WTC11 (cell line): ENCODE results near the gene KCNE1. TPM values are rescaled to one million over a fixed set of nuclear protein-coding genes. Genes with fewer than 3 reads are reported as not detected.

Source experiments
- ATAC-seq: fragments of 200-7000 bp; cut with Tn5 transposase; 2 replicates; pipeline ENCODE4 v1.10.0; 2021; ENCODE audit warnings: mild to moderate bottlenecking, moderate library complexity
- CTCF ChIA-PET: fragments of 300-600 bp; sonication (Branson Sonifier 250); formaldehyde crosslinking; loops from one replicate; lab custom pipeline; 2021; ENCODE audit warnings: antibody characterized with exemption; lab: Charles Lee
- POLR2A ChIA-PET: fragments of 350-600 bp; sonication (Branson Sonifier 250); formaldehyde crosslinking; loops from one replicate; lab custom pipeline; 2021; ENCODE audit warnings: antibody characterized with exemption; lab: Charles Lee
- DNase-seq: peaks from one replicate; pipeline ENCODE4 v3.0.0; 2021; ENCODE audit warnings: low spot score
- H3K27ac Mint-ChIP-seq: 2 replicates; pipeline ENCODE4 v1.8.0; 2021; ENCODE audit warnings: mixed read lengths
- H3K27me3 Mint-ChIP-seq: 2 replicates; pipeline ENCODE4 v1.8.0; 2021; ENCODE audit warnings: low read depth, mild to moderate bottlenecking, moderate library complexity, mixed read lengths
- H3K36me3 Mint-ChIP-seq: 2 replicates; pipeline ENCODE4 v1.8.0; 2021; ENCODE audit warnings: mixed read lengths
- H3K4me1 Mint-ChIP-seq: 2 replicates; pipeline ENCODE4 v1.8.0; 2022; ENCODE audit warnings: mixed read lengths
- H3K4me3 Mint-ChIP-seq: 2 replicates; pipeline ENCODE4 v1.8.0; 2021; ENCODE audit warnings: mild to moderate bottlenecking, moderate library complexity, mixed read lengths
- H3K9me3 Mint-ChIP-seq: 2 replicates; pipeline ENCODE4 v1.8.0; 2021; ENCODE audit warnings: mixed read lengths
- EMX1 ChIP-seq: fragments of 250-450 bp; sonication (Bioruptor Pico); IDR thresholded peaks from 2 replicates; pipeline ENCODE4 v1.8.0; 2021; ENCODE audit warnings: mild to moderate bottlenecking
- FOXP4 ChIP-seq: sonication (generic); formaldehyde crosslinking; IDR thresholded peaks from 2 replicates; pipeline ENCODE4 v1.8.0; 2022; ENCODE audit warnings: mild to moderate bottlenecking, missing genetic modification reagents
- IRF2 ChIP-seq: sonication (generic); formaldehyde crosslinking; IDR thresholded peaks from 2 replicates; pipeline ENCODE4 v1.8.0; 2022; ENCODE audit warnings: low read depth, missing genetic modification reagents, borderline replicate concordance
- JUN ChIP-seq: sonication (generic); formaldehyde crosslinking; IDR thresholded peaks from 2 replicates; pipeline ENCODE4 v1.8.0; 2023; ENCODE audit warnings: mild to moderate bottlenecking, missing genetic modification reagents
- KAT7 ChIP-seq: sonication (generic); formaldehyde crosslinking; IDR thresholded peaks from 2 replicates; pipeline ENCODE4 v1.8.1; 2023; ENCODE audit warnings: missing genetic modification reagents, mild to moderate bottlenecking, borderline replicate concordance
- MLX ChIP-seq: sonication (generic); formaldehyde crosslinking; IDR thresholded peaks from 2 replicates; pipeline ENCODE4 v1.8.1; 2023; ENCODE audit warnings: mild to moderate bottlenecking, missing genetic modification reagents, moderate library complexity
- NR3C1 ChIP-seq: sonication (generic); formaldehyde crosslinking; conservative IDR thresholded peaks from 2 replicates; pipeline ENCODE4 v1.8.1; 2023; ENCODE audit warnings: low read depth, mild to moderate bottlenecking, missing genetic modification reagents
- TCF7 ChIP-seq: sonication (generic); formaldehyde crosslinking; IDR thresholded peaks from 2 replicates; pipeline ENCODE4 v1.8.0; 2022; ENCODE audit warnings: mild to moderate bottlenecking, low read depth, missing genetic modification reagents, moderate library complexity
- ZMAT4 ChIP-seq: fragments of 250-450 bp; sonication (Bioruptor Pico); IDR thresholded peaks from 2 replicates; pipeline ENCODE4 v1.9.0; 2021; ENCODE audit warnings: mild to moderate bottlenecking
- ZNF263 ChIP-seq: sonication (generic); formaldehyde crosslinking; IDR thresholded peaks from 2 replicates; pipeline ENCODE4 v1.8.1; 2022; ENCODE audit warnings: low read depth, mild to moderate bottlenecking, moderate library complexity, missing genetic modification reagents
- ZNF281 ChIP-seq: sonication (generic); formaldehyde crosslinking; IDR thresholded peaks from 2 replicates; pipeline ENCODE4 v1.8.0; 2023; ENCODE audit warnings: mild to moderate bottlenecking, missing genetic modification reagents
- ZNF425 ChIP-seq: fragments of 250-450 bp; sonication (Bioruptor Pico); conservative IDR thresholded peaks from 2 replicates; pipeline ENCODE4 v1.9.0; 2021; ENCODE audit warnings: mild to moderate bottlenecking
- total RNA-seq: library from RNA; stranded (reverse); gene quantifications from 3 replicates; pipeline ENCODE4 v1.2.3, GENCODE V29; 2021
- TF ChIP-seq, protein P1 (sequence below): sonication (generic); formaldehyde crosslinking; IDR thresholded peaks from 2 replicates; pipeline ENCODE4 v1.8.1; 2023; ENCODE audit warnings: mild to moderate bottlenecking, missing genetic modification reagents
- TF ChIP-seq, protein P2 (sequence below): sonication (generic); formaldehyde crosslinking; IDR thresholded peaks from 2 replicates; pipeline ENCODE4 v1.8.1; 2023; ENCODE audit warnings: mild to moderate bottlenecking, missing genetic modification reagents, moderate library complexity
- TF ChIP-seq, protein P3 (sequence below): sonication (generic); formaldehyde crosslinking; IDR thresholded peaks from 2 replicates; pipeline ENCODE4 v1.8.1; 2023; ENCODE audit warnings: mild to moderate bottlenecking, missing genetic modification reagents, borderline replicate concordance

KCNE1 gene
- total RNA-seq, 1 experiment from 2014 or later, result 0.37 TPM

DNA sequence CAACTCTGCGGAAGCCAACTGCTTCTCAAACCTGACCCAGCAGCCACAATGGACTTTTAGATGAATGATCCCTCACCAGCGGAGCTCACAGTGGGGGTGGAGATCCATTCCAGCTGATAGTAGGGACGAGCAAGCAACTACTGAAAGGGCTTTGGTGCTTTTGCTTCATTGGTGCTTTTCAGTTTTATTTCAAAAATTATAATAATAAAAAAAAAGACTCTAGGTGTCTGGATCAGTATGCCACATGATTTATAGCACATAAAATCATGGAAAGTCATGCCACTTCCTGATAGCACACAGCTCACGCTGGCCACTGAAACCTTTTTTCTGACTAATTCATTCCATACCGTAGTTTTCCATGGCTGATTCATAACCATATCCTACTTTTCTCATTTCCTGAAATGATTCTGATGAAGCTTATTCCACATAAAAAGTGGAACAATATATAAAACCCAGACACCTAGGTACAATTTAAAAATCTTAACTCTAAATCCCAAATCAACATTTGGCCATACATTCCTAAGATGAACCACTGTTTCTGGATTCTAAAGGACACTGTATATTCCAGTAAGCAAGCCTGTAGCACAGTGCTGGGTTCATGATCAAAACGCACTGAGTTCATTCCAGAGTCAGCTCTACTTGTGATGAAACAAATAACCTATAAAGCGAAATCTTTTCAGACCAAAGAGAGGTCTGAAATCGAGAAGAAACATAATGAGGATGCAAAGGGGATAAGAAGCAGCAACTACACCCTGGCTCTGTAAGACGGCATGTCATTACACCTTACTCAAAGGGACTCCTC lies 41.3 kb upstream of the KCNE1 start:
- no peak for ATAC-seq
- Mint-ChIP-seq H3K36me3 (peaks cover 18% of the 10 kb centered on the region), H3K9me3 (peaks cover 33% of the 10 kb centered on the region), H3K27ac (no peak overlapping the region), H3K27me3 (peaks cover 3% of the 10 kb centered on the region; the same call in 1 of the 2 replicates), H3K4me3 (no peak overlapping the region)
- ChIA-PET CTCF (interaction anchor here (0.6 to 1.4 kb wide), 6 partner anchors 9 to 78 kb away, joined by 3 to 8 read pairs (median 4); no protein-coding TSS in a partner anchor), POLR2A (no interaction called here)
- no peak for TF ChIP-seq KAT7 (CRISPR knock-in tag)
- no peak for TF ChIP-seq ZNF281
- TF ChIP-seq ZNF263 (CRISPR knock-in tag), result no peak
- TF ChIP-seq, all 79 proteins: peak for 0
- DNase-seq, result no peak
- peaks cover 4% of the 10 kb centered on the region for H3K4me1 Mint-ChIP-seq

DNA sequence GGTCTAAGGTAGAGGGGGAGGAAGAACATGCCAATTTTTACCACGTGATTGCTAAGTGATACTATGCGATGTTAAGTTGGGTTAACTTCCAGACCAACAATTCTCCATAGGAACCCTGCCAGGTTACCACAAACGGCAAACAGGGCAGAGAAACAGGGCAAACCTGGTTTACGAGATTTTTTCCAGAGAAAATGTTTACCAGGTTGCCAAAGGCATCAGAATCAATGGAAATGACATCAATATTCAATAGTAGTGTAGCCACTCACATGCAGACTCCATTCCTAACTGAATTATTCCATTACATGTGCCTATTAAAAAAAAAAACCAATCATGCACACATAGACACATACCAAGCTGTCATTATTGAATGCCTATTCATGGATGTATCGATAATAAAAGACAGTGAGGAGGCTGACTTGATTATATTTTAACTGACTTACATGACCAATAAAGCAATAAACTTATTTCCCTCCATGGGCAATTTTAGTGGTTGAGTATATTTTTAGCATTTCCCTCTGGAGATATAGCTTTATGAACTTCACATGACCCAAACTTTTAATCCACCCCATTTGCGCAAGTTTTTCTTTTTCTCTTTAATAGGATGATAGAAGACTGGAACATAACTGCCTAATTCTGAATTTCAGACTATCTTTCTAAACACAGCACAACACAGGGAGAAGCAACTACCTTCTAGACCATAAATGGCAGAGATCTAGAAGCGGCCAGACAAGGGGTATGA lies 40.5 kb upstream of the KCNE1 start:
- no peak for DNase-seq

More for the DNA sequence above, 40.5 kb upstream of the KCNE1 start:
- H3K4me3 Mint-ChIP-seq, result no peak overlapping the region
- no peak for ATAC-seq
- H3K4me1 Mint-ChIP-seq, result peaks cover 4% of the 10 kb centered on the region
- peaks cover 18% of the 10 kb centered on the region for H3K36me3 Mint-ChIP-seq
- H3K9me3 Mint-ChIP-seq, result peaks cover 33% of the 10 kb centered on the region
- peaks cover 3% of the 10 kb centered on the region; the same call in 1 of the 2 replicates for H3K27me3 Mint-ChIP-seq
- CTCF ChIA-PET, result interaction anchor here (0.6 to 1.2 kb wide), 4 partner anchors 8 to 51 kb away, joined by 3 to 8 read pairs (median 4); no protein-coding TSS in a partner anchor
- TF ChIP-seq EMX1 (no peak), JUN (no peak), ZMAT4 (CRISPR knock-in tag) (no peak), NR3C1 (CRISPR knock-in tag) (no peak), ZNF425 (CRISPR knock-in tag) (no peak), FOXP4 (no peak), IRF2 (CRISPR knock-in tag) (no peak), TCF7 (no peak), MLX (CRISPR knock-in tag) (no peak)
- TF ChIP-seq, protein P1, sequence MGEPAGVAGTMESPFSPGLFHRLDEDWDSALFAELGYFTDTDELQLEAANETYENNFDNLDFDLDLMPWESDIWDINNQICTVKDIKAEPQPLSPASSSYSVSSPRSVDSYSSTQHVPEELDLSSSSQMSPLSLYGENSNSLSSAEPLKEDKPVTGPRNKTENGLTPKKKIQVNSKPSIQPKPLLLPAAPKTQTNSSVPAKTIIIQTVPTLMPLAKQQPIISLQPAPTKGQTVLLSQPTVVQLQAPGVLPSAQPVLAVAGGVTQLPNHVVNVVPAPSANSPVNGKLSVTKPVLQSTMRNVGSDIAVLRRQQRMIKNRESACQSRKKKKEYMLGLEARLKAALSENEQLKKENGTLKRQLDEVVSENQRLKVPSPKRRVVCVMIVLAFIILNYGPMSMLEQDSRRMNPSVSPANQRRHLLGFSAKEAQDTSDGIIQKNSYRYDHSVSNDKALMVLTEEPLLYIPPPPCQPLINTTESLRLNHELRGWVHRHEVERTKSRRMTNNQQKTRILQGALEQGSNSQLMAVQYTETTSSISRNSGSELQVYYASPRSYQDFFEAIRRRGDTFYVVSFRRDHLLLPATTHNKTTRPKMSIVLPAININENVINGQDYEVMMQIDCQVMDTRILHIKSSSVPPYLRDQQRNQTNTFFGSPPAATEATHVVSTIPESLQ (CRISPR knock-in tag), result no peak
- TF ChIP-seq, protein P2, sequence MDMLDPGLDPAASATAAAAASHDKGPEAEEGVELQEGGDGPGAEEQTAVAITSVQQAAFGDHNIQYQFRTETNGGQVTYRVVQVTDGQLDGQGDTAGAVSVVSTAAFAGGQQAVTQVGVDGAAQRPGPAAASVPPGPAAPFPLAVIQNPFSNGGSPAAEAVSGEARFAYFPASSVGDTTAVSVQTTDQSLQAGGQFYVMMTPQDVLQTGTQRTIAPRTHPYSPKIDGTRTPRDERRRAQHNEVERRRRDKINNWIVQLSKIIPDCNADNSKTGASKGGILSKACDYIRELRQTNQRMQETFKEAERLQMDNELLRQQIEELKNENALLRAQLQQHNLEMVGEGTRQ (CRISPR knock-in tag), result no peak
- TF ChIP-seq, protein P3, sequence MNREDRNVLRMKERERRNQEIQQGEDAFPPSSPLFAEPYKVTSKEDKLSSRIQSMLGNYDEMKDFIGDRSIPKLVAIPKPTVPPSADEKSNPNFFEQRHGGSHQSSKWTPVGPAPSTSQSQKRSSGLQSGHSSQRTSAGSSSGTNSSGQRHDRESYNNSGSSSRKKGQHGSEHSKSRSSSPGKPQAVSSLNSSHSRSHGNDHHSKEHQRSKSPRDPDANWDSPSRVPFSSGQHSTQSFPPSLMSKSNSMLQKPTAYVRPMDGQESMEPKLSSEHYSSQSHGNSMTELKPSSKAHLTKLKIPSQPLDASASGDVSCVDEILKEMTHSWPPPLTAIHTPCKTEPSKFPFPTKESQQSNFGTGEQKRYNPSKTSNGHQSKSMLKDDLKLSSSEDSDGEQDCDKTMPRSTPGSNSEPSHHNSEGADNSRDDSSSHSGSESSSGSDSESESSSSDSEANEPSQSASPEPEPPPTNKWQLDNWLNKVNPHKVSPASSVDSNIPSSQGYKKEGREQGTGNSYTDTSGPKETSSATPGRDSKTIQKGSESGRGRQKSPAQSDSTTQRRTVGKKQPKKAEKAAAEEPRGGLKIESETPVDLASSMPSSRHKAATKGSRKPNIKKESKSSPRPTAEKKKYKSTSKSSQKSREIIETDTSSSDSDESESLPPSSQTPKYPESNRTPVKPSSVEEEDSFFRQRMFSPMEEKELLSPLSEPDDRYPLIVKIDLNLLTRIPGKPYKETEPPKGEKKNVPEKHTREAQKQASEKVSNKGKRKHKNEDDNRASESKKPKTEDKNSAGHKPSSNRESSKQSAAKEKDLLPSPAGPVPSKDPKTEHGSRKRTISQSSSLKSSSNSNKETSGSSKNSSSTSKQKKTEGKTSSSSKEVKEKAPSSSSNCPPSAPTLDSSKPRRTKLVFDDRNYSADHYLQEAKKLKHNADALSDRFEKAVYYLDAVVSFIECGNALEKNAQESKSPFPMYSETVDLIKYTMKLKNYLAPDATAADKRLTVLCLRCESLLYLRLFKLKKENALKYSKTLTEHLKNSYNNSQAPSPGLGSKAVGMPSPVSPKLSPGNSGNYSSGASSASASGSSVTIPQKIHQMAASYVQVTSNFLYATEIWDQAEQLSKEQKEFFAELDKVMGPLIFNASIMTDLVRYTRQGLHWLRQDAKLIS, result no peak
- TF ChIP-seq, all 79 proteins: peak for 0
- H3K27ac Mint-ChIP-seq, result no peak overlapping the region
- POLR2A ChIA-PET, result no interaction called here
